ENCODE results near the gene GPX2.

Gene GPX2

DNA sequence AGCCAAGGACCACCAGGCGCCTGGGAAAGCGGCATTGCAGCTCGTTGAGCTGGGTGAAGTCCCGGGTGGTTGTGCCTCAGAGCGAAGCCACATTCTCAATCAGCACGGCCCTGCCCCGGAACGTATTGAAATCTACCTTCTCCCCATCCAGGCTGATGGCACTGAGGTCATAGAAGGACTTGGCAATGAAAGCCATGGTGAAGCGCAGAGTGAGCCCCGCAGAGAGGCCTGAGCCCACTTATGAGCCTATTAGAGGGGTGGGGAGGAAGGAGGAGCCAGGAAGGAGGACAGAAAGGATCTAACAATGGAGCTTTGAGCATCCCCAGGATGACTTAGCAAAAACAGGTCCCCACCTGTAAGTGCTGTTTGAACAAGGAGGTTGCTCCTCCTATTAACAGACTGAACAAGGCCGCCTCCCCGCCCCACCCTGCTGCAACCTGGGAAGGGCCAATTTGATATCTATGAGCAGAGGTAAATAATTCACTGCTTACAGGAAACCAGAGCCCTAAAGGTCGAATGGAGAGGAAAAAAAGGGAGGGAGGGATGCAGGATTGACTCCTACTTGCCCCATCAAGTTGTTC is at the start of gene GPX2:
Gene GPX2, minus strand, starts transcription at position 215 of the 581 bp plus-strand sequence. Its CDS starts 19 bp downstream, at position 196.
- DNase-seq, result peak; percentile 94

- no peak for DNase-seq
Measured at GRCh38 chr14:64990939-64991338, 48.4 kb upstream of the GPX2 start.

GRCh38 chr14:64990296-64990695 is 47.8 kb upstream of the GPX2 start:
- DNase-seq, result no peak

DNA sequence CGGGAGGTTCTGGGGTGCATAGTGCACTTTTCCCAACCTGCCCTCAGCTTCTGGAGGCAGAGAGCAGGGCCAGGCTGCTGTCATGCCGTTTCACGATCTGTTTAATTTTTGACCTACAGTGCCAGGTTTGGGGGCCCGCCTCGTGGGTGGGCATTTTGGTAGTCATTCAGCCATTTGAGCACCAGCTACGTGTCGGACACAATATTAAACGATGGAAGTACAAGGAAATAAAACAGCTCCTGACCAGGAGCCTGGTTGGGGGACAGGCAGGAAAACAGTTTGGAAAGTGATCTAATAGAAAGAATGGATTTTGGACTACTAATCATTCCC is 44.9 kb upstream of the GPX2 start:
- no peak for DNase-seq

DNA sequence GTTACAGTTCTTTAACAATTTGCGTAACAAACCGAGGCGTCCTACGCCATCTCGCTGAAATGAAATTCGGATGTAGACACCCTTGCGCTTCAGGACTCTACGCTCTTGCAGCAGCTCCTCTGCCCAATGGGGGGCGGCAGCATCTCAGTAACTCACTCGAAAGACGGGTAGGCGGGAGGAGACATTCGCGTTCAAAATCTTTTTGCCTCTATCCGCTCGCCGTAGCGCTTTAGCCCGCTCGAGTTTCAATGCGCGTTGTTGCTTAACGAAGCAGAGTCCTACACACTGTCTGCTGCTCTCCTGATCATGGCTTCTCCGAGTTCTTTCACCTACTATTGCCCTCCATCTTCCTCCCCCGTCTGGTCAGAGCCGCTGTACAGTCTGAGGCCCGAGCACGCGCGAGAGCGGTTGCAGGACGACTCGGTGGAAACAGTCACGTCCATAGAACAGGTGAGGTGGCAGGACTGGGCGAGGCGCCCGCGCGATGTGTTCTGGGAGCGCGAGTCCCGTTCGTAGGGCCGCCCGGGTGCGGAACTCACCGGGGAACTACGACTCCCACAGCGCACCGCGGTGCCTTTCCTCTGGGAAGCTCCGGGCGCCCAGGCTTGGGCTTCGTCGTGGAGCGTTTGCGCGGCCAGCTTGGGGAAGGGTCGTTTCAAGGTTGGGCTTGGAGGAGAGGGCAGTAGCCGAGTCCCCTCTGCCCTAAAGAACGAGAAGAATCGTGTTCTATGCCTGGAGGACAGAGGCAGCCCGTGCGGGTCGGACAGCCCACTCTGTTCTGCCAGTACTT is 44.3 kb upstream of the GPX2 start, which contains the start of gene FNTB:
Gene FNTB, plus strand, starts transcription at position 248 of the 790 bp plus-strand sequence. Its CDS starts 59 bp downstream, at position 307.
- peak; percentile 96 for DNase-seq

DNA sequence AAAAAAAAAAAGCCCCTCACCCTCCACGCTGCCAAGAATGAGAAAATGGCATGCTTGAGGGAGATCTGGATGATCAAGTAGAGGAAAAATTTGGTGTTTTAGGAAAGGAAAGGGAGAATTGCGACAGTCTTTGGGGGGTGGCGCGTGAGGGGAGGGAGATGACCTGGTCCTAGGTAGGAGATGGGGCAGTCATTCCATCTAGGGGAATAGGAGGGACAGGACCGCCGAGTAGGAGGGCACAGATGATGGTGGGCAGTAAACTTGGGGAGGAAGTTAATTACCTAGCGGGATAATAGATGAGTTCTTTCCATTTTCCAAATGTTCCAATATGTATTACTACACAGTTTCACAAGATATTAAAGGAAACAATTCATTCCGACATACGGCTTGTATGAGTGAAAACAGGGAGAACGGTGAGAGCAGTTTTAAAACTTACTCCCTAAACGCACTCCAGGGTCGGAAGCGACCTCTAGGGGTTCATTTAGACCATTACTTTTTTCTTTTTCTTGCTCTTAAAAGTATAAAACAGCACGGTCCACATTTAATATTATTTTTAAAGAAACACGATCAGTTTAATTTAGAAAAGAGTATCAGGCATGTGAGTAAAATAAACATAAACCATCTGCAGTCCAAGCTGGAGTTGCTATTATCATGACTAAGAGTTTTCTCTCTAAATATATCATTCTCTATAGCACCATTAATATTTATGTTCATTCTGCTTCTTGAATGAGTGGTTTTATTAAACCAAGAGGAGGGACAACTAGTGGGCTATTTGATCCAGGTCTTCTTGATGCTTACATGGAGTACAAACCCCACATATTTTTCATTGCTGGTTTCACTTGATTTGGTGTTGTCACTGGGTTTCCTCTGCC is 41.1 kb upstream of the GPX2 start:
- DNase-seq, result peak; percentile 76

DNA sequence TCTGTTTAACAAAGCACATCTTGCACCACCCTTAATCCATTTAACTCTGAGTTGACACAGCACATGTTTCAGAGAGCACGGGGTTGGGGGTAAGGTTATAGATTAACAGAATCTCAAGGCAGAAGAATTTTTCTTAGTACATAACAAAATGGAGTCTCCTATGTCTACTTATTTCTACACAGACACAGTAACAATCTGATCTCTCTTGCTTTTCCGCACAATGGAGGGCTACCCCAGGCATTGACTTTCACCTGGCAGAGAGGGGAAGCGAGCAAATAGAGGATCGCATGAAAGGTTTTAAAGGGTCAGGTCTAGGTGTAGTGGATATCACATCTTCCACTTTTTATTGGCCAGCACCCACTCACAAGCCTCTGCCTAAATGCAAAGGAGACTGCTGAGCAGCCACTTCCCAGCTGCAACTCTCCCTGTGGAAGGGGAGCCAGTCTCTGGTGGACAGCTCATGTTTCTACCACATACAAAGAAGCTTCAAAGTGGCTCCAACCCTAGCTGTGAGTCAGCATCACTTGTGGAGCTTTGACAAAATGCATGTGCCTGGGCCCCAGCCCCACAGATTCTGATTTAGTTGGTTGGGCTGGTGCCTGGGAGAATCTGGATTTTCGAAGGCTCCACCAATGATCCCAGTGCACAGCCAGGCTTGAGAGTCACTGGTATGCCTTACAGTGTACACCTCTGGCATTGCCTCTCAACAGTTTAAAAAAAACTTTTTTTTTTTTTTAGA is 37.0 kb upstream of the GPX2 start:
- DNase-seq, result peak; percentile 62

DNA sequence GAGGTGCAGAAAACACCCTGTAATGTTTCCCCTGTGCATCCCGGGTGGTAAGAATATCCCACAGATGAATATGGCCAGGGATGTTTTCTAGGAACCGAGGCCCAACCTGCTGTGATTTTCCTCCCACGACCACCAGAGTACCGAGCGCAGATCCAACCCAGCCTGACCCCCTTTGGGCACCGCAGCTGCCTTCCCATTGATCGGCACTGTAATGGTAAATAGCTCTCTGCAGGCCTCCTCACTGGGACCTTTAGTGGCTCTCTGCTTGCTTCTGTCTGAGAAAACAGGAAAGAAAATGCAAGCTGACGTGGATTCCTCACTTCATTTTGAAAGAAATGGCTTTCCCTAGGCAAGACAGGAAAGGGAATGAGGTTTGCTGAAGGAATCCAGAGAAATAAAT is 32.0 kb upstream of the GPX2 start:
- no peak for DNase-seq

GRCh38 chr14:64973826-64974225 is 31.3 kb upstream of the GPX2 start:
- DNase-seq, result no peak

- no peak for DNase-seq
Measured at GRCh38 chr14:64973026-64973442, 30.5 kb upstream of the GPX2 start.

DNA sequence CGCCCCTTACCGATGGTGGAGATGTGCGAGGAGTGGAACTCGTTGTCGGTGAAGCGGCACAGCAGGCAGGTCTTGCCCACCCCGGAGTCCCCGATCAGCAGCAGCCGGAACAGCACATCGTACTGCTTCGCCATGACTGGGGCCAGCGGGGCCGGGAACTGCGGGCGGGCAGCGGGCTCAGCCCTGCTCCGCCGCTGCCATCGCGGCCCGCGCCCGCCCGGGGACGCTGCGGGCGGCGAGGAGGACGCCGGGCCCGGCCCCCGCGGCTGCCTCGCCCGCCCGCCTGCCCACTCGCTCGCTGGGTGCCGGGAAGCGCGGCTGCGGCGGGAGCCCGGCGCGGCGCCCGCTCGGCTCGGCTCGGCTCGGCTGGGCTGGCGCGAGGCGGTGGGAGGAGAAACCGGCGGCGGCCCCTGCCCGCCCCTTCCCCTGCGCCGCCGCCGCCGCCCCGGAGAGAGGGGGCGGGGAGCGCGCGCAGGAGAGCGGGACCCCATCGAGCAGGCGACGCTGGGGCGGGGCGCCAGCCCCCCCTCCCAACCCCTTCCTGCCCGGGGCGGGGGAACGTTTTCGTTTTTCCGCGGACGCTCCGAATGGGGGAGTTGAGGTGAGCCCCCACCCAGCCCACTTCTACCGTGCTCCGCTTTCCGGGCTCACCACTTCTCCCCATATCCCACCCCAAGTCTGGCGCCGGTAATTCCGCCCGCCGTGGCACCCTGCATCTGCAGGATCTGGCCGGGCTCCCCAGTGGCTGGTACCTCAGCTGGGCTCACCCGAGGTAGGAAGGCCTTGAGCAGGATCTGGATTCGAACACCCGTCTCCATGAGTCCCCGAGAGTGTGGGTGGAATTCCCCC is 29.6 kb upstream of the GPX2 start, which contains the start of gene RAB15:
Gene RAB15, minus strand, starts transcription at position 394 of the 849 bp plus-strand sequence. Its CDS starts 260 bp downstream, at position 134.
- peak; percentile 62 for DNase-seq

DNA sequence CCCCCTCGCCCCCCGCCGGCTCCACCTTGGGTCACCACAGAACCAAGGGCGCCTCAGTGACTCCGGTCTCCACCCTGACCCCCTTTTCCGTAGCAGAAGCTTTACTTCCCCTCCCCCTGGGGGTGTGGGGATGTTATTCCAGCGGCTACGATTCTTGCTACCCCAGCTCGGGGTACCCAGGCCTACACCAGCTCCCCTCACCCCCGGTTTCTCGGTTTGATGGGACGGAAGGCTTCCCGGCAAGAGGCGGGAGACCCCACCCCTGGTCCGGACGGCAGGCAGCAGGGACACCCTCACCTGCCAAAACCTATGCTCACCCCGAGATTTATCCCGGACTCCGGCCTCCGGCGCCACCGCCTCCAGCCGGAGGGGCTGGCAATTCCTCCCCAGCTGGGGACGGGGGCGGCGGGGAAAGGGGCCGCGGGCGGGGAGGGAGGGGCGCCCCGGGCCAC is 29.0 kb upstream of the GPX2 start:
- DNase-seq, result no peak

DNA sequence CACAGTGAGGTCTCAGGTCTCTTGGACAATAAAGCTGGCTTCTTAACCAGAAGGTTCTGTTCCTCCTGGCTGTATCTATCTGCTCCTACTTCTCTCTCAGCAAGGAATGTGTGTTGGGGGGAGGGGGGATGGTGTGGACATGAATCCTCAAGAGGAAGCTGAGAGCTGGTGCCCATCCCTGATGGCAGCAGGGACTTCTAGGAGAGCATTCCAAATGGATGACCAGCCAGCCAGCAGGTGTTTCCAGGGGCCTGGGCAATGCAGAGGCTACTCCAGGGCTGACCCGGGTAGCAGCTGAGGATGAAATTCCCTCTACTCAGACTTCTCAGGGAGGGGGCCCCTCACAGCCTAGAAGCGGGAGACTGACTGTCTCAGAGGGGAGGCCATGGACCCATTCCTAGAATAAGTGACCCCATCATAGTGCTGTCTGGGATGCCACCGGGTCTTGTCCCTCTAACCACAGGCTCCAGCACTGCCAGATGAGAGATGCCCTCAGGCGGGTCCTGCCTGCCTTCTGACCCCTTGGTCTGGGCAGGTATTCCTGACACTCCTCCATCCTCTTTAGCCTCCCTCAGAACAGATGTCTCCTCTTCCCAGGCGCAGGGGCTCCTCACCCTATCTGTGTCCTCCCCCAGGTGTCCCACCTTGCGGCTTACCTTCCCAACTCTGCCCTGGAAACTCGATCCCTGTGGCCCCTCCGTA is 28.4 kb upstream of the GPX2 start:
- DNase-seq, result peak; percentile 51

DNA sequence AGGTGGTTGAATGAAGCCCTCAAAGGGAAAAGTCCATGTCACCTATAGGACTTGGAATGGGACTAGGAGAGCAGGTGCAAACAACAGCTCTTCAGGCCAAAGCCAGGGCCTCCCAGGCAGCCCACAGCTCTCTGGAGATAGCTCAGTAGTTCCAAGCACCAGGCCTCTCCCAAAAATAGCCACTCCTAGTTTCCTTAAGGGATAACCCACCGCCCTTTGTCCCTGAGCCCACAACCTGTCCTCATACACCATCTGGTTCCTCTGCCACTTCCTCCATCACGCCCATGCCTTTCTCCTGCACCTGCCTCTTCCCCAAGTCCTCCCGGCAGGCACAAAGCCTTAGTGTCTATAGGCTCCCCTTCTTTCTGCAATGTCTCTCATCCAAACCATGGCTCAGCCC is 27.5 kb upstream of the GPX2 start:
- peak; percentile 27 for DNase-seq

DNA sequence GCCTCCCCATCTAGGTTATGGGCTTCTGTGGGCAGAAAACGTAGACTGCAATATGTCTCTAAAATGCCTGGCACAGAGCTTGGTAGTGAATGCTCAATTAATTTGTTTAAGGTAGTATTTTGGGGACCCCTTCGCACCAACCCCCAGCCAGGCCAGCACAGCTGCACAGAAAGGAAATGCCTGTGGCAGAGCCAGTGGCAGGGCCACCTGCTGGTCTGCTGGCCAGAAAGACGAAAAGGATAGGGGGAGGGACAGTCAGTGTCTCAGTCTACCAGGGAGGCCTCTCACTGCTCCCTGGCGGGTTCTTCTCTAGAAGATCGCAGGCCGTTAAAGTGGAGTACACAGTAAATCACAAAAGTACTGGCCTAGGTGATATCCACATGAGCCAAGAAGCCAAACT is 26.1 kb upstream of the GPX2 start:
- DNase-seq, result no peak

GRCh38 chr14:64968167-64968566 is 25.6 kb upstream of the GPX2 start:
- DNase-seq, result no peak

DNA sequence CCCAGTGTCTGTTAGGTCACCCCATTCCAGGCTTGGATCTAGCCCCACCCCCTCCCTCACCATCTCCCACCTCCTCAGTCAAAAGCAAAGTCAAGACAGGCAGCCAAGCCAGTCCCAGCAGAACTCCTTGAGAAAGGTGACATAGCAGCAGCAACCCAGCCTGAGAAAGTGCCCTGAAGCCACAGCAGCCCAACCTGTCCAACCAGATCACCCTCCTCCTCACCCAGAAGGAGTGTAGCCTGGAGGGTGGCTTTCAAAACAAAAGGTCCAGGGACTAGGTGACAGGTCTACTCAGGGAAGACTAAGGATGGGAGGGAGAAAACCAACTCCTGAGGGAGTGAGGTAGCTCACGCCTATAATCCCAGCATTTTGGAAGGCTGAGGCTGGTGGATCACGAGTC is 24.4 kb upstream of the GPX2 start:
- peak; percentile 40 for DNase-seq

GRCh38 chr14:64965356-64966000 is 22.9 kb upstream of the GPX2 start:
- DNase-seq, result no peak

- DNase-seq, result no peak
Measured at GRCh38 chr14:64963611-64964010, 21.1 kb upstream of the GPX2 start.

- no peak for DNase-seq
Measured at GRCh38 chr14:64960762-64961276, 18.3 kb upstream of the GPX2 start.
